Activated CD4-positive, alpha-beta memory T cell treated with anti-CD3 and anti-CD28 coated beads for 36 hours (primary cell): Measurements from ENCODE around the gene CDYL2. TPM values are rescaled to one million over a fixed set of nuclear protein-coding genes. Genes with fewer than 3 reads are reported as not detected.

ENCODE experiments used
- CTCF ChIA-PET: fragments of 350-600 bp; sonication (Branson Sonifier 250); formaldehyde crosslinking; loops from one replicate; lab custom pipeline; 2021; ENCODE audit warnings: antibody characterized with exemption, inconsistent platforms; lab: Charles Lee
- POLR2A ChIA-PET: fragments of 350-600 bp; sonication (Branson Sonifier 250); formaldehyde crosslinking; loops from one replicate; lab custom pipeline; 2021; ENCODE audit warnings: antibody characterized with exemption; lab: Charles Lee
- DNase-seq: peaks from one replicate; pipeline ENCODE4 v3.0.0-alpha.2; 2020
- H3K27ac Mint-ChIP-seq: one replicate; pipeline ENCODE4 v1.8.0; 2021; ENCODE audit warnings: mixed read lengths
- H3K27me3 Mint-ChIP-seq: one replicate; pipeline ENCODE4 v1.8.0; 2021; ENCODE audit warnings: mixed read lengths
- H3K36me3 Mint-ChIP-seq: one replicate; pipeline ENCODE4 v1.8.0; 2021; ENCODE audit warnings: mixed read lengths
- H3K4me1 Mint-ChIP-seq: one replicate; pipeline ENCODE4 v1.8.0; 2021; ENCODE audit warnings: low read depth, mixed read lengths
- H3K4me3 Mint-ChIP-seq: one replicate; pipeline ENCODE4 v1.8.0; 2021; ENCODE audit warnings: mild to moderate bottlenecking, mixed read lengths
- H3K9me3 Mint-ChIP-seq: one replicate; pipeline ENCODE4 v1.8.0; 2021; ENCODE audit warnings: mixed read lengths
- intact Hi-C: fragments of 100-400 bp; cut with micrococcal nuclease; formaldehyde crosslinking; loops from one replicate; pipeline ENCODE4 v1.15.1; 2023
- total RNA-seq, 2 experiments: library from RNA; stranded (reverse); gene quantifications; one replicate each; pipeline ENCODE4 v1.2.3, GENCODE V29; 2021

Gene CDYL2
- total RNA-seq, 2 experiments from 2014 or later: 29.4 to 34.1 TPM

DNA sequence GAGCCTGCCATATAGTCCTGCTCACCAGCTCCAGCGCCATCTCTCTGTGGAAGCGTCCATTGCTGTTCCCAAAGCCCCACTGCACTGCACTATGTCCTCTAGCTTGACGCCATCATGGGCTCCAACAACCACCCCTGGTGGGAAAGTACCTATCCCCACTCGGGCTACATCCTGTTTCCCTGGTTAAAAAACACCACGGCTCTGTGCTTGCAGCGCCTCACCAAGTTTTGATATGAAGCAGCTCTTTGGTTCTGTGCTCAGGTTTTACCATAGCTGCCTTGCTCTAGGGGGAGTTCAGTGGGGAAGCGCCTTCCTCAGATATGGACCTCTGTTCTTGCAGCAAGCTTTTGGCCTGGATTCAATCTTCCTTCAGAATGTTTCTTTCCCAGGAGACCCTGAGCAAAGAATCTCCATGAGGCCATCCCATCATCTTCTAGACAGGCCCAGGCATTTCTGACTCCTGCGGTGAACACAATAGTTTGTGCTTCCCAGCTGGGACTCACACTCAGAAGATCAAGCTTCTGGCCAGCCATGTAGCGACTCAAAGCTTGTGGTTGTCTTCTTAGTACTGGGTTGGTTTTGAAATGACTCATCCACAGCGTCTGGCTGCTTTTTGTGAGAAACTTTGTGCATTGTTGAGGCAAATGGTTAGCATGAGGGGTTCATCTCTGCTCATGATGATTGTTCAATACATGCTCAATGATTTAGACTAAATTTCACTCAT is 224.1 kb downstream of the CDYL2 start:
- Mint-ChIP-seq H3K27me3 (peaks cover 2% of the 10 kb centered on the region), H3K4me1 (peaks cover 52% of the 10 kb centered on the region), H3K9me3 (no peaks in the 10 kb centered on the region), H3K27ac (peak overlapping the region; percentile 89), H3K36me3 (no peaks in the 10 kb centered on the region), H3K4me3 (peak overlapping the region; percentile 52)
- ChIA-PET POLR2A (interaction anchor here (0.6 to 2.0 kb wide), 12 partner anchors 11 to 427 kb away, joined by 3 to 18 read pairs (median 4); partner anchors contain the start of genes CENPN and CMC2), CTCF (interaction anchor here (0.5 to 3.6 kb wide), 12 partner anchors 10 to 1486 kb away, joined by 3 to 21 read pairs (median 4); no protein-coding TSS in a partner anchor)
- intact Hi-C loops: loop anchor here (1.0 to 10.0 kb wide), 15 partner anchors 11 to 1805 kb away; partner anchors contain the start of genes DYNLRB2, GAN and MAF
- peak; percentile 89 for DNase-seq

DNA sequence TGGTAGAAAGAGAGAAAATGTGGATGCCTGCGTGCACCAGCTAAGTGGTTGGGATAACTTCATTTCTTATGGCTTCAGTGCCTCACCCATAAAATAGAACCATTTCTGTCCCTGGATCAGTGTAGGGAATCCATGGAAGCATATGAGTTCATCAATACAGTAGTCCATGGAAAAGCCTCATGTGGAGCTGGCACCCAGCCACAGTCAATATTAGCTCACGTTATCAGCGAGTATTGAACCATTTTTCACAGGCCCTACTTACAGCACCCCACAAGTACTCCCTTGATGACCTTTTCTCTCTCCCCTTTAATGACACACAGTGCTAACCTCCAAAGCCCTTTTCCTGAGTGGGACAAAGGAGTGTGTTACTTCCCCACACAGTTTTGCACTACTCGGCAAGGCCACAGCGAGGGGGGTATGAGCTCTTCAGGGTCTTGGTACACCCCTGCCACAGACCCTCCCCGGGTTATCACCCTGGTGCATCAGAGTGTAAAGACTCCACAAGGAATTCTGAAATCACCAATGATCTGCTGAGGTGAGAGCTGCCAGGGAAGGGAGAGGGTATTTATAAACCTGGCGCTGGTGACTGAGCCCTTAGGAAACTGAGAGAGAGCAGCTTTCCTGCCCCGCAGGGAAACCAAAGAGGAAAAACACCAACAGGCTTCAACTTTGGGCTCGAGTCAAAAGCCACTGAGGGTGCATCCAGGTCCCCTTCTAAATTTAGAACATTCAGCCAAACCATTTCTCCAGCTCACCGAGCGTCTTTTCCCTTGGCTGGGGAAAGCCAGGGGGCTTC is 226.7 kb downstream of the CDYL2 start:
- ChIA-PET POLR2A (no interaction called here), CTCF (interaction anchor here (1.1 kb wide), 1 partner anchor 51 kb away, joined by 7 read pairs; no protein-coding TSS in a partner anchor)
- H3K9me3 Mint-ChIP-seq: no peaks in the 10 kb centered on the region
- peaks cover 30% of the 10 kb centered on the region for H3K4me1 Mint-ChIP-seq
- H3K27ac Mint-ChIP-seq: no peak overlapping the region
- H3K36me3 Mint-ChIP-seq: no peaks in the 10 kb centered on the region
- H3K4me3 Mint-ChIP-seq: no peak overlapping the region
- intact Hi-C loops: no loop called here
- peaks cover 2% of the 10 kb centered on the region for H3K27me3 Mint-ChIP-seq
- no peak for DNase-seq

DNA sequence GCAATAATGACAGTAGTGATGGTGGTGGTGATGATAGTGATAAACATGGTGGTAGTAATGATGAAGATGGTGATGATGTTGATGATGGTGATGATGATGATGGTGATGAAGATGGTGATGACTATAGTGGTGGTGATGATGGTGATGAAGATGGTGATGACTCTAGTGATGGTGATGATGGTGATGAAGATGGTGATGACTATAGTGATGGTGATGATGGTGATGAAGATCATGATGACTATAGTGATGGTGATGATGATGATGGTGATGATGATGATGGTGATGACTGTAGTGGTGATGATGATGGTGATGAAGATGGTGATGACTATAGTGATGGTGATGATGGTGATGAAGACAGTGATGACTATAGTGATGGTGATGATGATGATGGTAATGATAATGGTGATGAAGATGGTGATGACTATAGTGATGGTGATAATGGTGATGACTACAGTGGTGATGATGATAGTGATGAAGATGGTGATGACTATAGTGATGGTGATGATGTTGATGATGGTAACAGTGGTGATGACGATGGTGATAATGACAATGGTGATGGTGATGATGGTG is 228.0 kb downstream of the CDYL2 start:
- Mint-ChIP-seq H3K36me3 (no peaks in the 10 kb centered on the region), H3K4me3 (no peak overlapping the region), H3K27ac (no peak overlapping the region), H3K27me3 (peaks cover 2% of the 10 kb centered on the region), H3K9me3 (peaks cover 3% of the 10 kb centered on the region), H3K4me1 (peaks cover 24% of the 10 kb centered on the region)
- no peak for DNase-seq
- ChIA-PET POLR2A (no interaction called here), CTCF (no interaction called here)
- intact Hi-C loops: no loop called here

DNA sequence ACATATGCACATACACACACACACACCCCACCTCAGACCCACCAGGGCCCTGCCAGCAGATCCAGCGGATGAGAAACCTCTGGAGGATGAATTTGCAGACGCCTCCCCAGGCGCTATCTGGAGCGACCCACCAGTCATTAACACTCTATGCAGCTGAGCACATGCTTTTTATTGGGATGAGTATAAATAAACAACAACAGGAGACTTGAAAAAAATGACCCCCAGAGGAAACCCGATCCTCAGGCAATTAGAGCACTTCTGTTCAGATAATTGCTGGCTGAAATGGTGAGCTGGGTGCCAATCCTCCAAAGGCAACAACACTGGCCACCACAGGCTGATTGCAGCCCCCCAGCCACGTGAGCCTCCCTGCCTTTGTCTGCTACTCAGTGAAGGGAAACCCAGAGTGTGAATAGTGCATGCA is 230.7 kb downstream of the CDYL2 start:
- peaks cover 8% of the 10 kb centered on the region for H3K9me3 Mint-ChIP-seq
- H3K4me3 Mint-ChIP-seq: no peak overlapping the region
- peaks cover 24% of the 10 kb centered on the region for H3K4me1 Mint-ChIP-seq
- ChIA-PET POLR2A (no interaction called here), CTCF (interaction anchor here (1.2 kb wide), 1 partner anchor 251 kb away, joined by 5 read pairs; no protein-coding TSS in a partner anchor)
- no peak for DNase-seq
- no peaks in the 10 kb centered on the region for H3K36me3 Mint-ChIP-seq
- intact Hi-C loops: no loop called here
- H3K27ac Mint-ChIP-seq: no peak overlapping the region
- H3K27me3 Mint-ChIP-seq: no peaks in the 10 kb centered on the region

DNA sequence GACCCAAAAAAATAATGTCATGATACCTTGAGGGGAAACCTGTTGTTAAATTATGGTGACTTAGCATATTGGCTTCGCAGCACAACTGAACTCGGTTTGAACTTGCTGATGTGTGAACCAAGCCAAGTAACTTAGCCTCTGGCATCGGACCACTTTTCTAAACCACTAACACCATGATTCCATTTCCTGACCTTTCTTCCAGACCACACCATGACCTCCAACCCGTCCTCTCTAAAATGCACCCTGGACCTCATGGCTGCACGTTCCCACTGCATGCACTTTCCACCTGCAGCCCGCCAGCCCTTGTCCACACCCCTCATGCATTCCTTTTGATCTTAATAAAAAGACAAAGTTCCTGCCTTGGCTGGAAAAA is 234.3 kb downstream of the CDYL2 start:
- intact Hi-C loops: no loop called here
- Mint-ChIP-seq H3K4me3 (peak overlapping the region; percentile 22), H3K36me3 (no peaks in the 10 kb centered on the region), H3K9me3 (peaks cover 8% of the 10 kb centered on the region), H3K27me3 (no peaks in the 10 kb centered on the region), H3K27ac (peak overlapping the region; percentile 85), H3K4me1 (peaks cover 31% of the 10 kb centered on the region)
- ChIA-PET POLR2A (interaction anchor here (1.3 to 1.8 kb wide), 2 partner anchors 10 to 232 kb away, joined by 4 to 18 read pairs; no protein-coding TSS in a partner anchor), CTCF (no interaction called here)
- peak; percentile 26 for DNase-seq

DNA sequence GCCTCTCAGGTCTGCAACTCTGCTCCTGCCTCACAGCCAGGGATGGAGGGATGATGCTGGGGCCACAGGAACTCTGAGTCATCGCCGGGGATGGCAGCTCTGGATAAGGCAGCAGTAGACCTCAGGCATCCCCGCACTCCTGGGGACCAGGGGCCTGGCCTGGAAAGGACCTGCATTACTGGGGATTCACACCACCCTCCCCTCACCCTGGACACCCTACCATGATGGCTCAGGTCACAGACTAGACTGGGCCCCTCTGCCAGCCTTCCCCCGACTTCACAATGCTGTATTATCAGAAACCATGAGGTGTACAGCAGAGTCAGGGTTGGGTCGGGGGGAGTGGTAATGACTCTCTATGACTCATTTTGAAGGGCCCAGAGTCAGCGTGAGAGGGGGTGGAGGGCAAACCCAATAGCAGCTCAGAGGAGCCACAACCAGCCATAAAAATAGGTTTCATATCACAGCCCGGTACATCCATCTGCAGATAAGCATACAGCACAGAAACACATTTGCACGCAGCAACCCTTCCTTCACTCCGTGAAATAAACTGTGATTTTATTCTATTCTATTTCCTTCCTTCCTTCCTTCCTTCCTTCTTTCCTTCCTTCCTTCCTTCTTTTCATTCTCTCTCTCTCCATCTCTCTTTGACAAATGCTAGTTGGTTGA is 234.8 kb downstream of the CDYL2 start:
- ChIA-PET POLR2A (interaction anchor here (0.6 to 1.8 kb wide), 3 partner anchors 11 to 233 kb away, joined by 4 to 18 read pairs (median 4); no protein-coding TSS in a partner anchor), CTCF (interaction anchor here (0.9 to 1.2 kb wide), 2 partner anchors 15 to 42 kb away, joined by 3 to 5 read pairs; no protein-coding TSS in a partner anchor)
- intact Hi-C loops: loop anchor here (1.0 kb wide), 4 partner anchors 11 to 238 kb away; partner anchors contain the start of gene DYNLRB2
- Mint-ChIP-seq H3K9me3 (peaks cover 8% of the 10 kb centered on the region), H3K4me1 (peaks cover 36% of the 10 kb centered on the region), H3K27me3 (no peaks in the 10 kb centered on the region), H3K36me3 (no peaks in the 10 kb centered on the region), H3K27ac (peak overlapping the region; percentile 85), H3K4me3 (peak overlapping the region; percentile 22)
- DNase-seq: peak; percentile 92

DNA sequence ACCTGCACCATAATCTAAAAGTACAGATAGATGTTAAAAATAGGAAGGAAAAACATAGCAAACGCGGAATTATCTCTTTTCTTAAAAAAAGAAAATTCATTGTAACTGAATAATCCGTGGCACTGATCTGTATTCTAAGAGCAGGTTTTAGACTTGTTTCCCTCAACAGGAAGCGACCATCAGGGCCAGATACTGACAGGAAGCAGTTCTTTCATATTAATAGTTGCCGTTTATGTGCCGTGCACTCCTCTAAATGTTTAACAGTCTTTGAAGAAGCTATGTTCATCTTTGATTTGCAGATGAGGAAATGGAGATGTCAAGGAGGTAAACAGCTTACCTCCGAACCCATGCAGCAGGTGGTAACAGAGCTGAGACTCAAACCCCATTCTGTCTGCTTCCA is 240.0 kb downstream of the CDYL2 start:
- ChIA-PET CTCF (interaction anchor here (0.8 kb wide), 1 partner anchor 37 kb away, joined by 4 read pairs; no protein-coding TSS in a partner anchor), POLR2A (interaction anchor here (1.2 kb wide), 1 partner anchor 16 kb away, joined by 4 read pairs; no protein-coding TSS in a partner anchor)
- Mint-ChIP-seq H3K27me3 (peaks cover 3% of the 10 kb centered on the region), H3K36me3 (no peaks in the 10 kb centered on the region), H3K4me1 (peaks cover 27% of the 10 kb centered on the region), H3K4me3 (no peak overlapping the region), H3K9me3 (no peaks in the 10 kb centered on the region), H3K27ac (no peak overlapping the region)
- intact Hi-C loops: no loop called here
- DNase-seq: no peak

DNA sequence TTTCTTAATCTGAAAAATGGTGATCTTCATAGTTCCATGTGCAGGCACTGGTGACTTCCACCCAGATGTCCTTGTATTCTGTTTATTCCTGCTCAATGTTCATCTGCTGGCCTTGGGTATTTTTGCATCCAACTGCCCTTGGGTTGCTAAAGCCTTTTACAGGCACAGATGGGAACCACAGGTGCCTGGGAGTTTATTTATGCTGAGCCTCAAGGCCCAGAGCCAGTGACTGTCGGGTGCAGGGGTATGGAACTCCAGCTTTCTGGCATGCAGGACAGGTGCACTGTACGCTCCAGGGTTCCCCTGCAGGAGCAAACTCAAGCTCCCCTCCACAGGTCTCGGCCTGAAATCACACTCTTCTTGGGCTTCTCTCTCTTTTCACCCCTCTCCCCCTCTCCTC is 241.3 kb downstream of the CDYL2 start:
- Mint-ChIP-seq H3K27ac (no peak overlapping the region), H3K4me3 (no peak overlapping the region), H3K36me3 (no peaks in the 10 kb centered on the region), H3K4me1 (peaks cover 20% of the 10 kb centered on the region), H3K9me3 (no peaks in the 10 kb centered on the region), H3K27me3 (peaks cover 3% of the 10 kb centered on the region)
- ChIA-PET CTCF (no interaction called here), POLR2A (interaction anchor here (0.7 kb wide), 1 partner anchor 282 kb away, joined by 3 read pairs; no protein-coding TSS in a partner anchor)
- DNase-seq: no peak
- intact Hi-C loops: no loop called here

DNA sequence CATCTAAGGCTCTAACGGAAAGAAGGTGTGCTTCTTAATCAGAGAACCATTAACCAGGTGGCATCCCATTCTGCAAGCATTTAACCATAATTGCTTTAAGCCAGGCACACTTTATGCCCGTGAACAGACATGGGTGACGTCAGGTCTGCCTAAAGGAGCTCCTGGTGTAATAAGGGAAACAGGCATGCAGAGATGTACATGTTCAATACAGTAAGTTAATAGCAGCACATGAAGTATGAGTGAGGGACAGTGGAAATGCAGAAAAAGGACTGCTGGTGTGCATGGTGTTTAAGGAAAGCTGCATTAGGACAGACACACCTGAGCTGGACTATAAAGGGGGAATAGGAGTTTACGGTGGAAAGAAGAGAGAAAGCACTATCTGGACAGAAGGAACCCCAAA is 245.0 kb downstream of the CDYL2 start:
- intact Hi-C loops: no loop called here
- DNase-seq: no peak
- ChIA-PET POLR2A (no interaction called here), CTCF (no interaction called here)
- Mint-ChIP-seq H3K4me3 (no peak overlapping the region), H3K4me1 (peaks cover 9% of the 10 kb centered on the region), H3K9me3 (no peaks in the 10 kb centered on the region), H3K27ac (no peak overlapping the region), H3K27me3 (peaks cover 3% of the 10 kb centered on the region), H3K36me3 (no peaks in the 10 kb centered on the region)

DNA sequence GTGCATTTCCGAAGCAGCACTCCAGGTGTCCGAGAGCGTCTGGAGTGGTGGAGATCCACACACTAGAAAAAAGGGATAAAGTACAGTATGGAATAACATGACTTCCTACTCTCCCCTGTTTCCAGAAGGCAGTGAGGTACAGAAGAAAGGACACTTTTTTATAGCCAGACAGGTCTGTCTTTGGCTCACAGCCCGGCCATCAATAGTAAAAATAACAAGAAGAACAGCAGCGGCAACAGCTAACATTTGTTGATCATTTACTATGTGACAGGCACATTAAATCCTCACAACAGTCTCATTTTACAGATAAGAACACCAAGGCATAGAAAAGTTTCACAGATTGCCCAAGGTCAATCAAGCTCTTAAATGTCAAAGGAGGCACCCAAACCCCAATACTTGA is 247.4 kb downstream of the CDYL2 start:
- Mint-ChIP-seq H3K9me3 (no peaks in the 10 kb centered on the region), H3K27ac (no peak overlapping the region), H3K4me1 (peaks cover 9% of the 10 kb centered on the region), H3K36me3 (no peaks in the 10 kb centered on the region), H3K4me3 (no peak overlapping the region), H3K27me3 (peaks cover 3% of the 10 kb centered on the region)
- DNase-seq: no peak
- POLR2A ChIA-PET: no interaction called here
- CTCF ChIA-PET: no interaction called here
- intact Hi-C loops: no loop called here

DNA sequence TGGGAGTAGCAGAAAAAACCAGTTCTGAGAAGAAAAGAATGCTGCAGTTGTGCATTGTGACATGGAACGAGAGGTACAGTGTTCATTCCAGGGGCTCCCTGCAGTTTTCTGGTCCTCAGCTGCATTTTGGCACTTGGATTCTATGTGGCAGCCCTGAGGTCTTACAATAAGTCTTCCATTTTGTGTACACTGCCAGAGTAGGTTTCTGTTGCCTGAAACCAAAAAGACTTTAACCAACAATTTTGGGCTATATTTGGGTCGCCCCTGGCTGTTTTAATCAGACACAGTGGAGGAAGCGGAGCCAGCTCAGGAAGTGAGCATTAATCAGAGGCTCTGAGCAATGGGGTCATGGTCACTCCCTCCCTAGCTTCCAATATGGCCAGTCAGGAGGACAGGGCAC is 247.9 kb downstream of the CDYL2 start:
- intact Hi-C loops: no loop called here
- no peak overlapping the region for H3K4me3 Mint-ChIP-seq
- DNase-seq: no peak
- peaks cover 9% of the 10 kb centered on the region for H3K4me1 Mint-ChIP-seq
- ChIA-PET CTCF (no interaction called here), POLR2A (no interaction called here)
- H3K27me3 Mint-ChIP-seq: peaks cover 3% of the 10 kb centered on the region
- no peaks in the 10 kb centered on the region for H3K36me3 Mint-ChIP-seq
- H3K27ac Mint-ChIP-seq: no peak overlapping the region
- no peaks in the 10 kb centered on the region for H3K9me3 Mint-ChIP-seq
